GM12891 (cell line): ENCODE results near the gene CSNK2B.

ENCODE experiments used
- POLR2A ChIP-seq: IDR thresholded peaks from 2 replicates; pipeline ENCODE4 v1.6.1; 2011; ENCODE audit warnings: low read depth, low read length, control low read depth
- POLR2AphosphoS5 ChIP-seq: IDR thresholded peaks from 2 replicates; pipeline ENCODE4 v1.6.1; 2011; ENCODE audit warnings: low read depth, low read length, control low read depth

- TF ChIP-seq POLR2A (0 out of 2 replicates have a peak, but pooled peaks have one; percentile 35), POLR2AphosphoS5 (no peak)
These were observed 4.4 kb upstream of the CSNK2B start for GRCh38 chr6:31661262-31662123.
